Suprapubic skin (tissue), 3 donors: ENCODE results near the gene AIFM3.

Source experiments
- EP300 ChIP-seq: sonication (generic); formaldehyde crosslinking; IDR thresholded peaks from one replicate; pipeline ENCODE4 v1.6.1; 2017; ENCODE audit warnings: antibody characterized with exemption
- TF ChIP-seq, protein P1 (sequence below), 2 donors: fragments of 200-600 bp in 1 of 2; fragments of 450-650 bp in 1 of 2; sonication (generic) in 1 of 2; IDR thresholded peaks; one replicate each; pipeline ENCODE4 v1.5.1; 2016 to 2019; ENCODE audit warnings: antibody characterized with exemption in 2 of 2, mild to moderate bottlenecking in 1 of 2, moderate library complexity in 1 of 2

DNA sequence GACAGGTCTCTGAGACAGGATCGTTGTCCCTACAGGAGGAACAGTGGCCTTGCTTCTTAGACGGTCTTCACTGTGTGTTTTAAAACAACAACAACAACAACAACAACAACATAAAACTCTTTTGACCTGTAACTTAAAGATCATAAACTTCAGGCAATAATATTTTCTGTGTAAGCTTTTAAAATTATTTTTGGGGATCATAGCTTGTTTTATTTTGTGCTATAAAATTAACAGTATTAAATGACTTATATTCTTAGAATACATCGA lies 13.8 kb upstream of the AIFM3 start:
- TF ChIP-seq, protein P1, sequence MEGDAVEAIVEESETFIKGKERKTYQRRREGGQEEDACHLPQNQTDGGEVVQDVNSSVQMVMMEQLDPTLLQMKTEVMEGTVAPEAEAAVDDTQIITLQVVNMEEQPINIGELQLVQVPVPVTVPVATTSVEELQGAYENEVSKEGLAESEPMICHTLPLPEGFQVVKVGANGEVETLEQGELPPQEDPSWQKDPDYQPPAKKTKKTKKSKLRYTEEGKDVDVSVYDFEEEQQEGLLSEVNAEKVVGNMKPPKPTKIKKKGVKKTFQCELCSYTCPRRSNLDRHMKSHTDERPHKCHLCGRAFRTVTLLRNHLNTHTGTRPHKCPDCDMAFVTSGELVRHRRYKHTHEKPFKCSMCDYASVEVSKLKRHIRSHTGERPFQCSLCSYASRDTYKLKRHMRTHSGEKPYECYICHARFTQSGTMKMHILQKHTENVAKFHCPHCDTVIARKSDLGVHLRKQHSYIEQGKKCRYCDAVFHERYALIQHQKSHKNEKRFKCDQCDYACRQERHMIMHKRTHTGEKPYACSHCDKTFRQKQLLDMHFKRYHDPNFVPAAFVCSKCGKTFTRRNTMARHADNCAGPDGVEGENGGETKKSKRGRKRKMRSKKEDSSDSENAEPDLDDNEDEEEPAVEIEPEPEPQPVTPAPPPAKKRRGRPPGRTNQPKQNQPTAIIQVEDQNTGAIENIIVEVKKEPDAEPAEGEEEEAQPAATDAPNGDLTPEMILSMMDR (IDR thresholded peaks at IDR 0.05) = no peak
- TF ChIP-seq EP300 = no peak
